HG03103 (cell line): ENCODE results near the gene JOSD2.
"Not testable (repeated sequence)": the region's sequence is repeated elsewhere in the genome, so short reads cannot be mapped to it uniquely, and the experiment has no call there.

Experiments
- ATAC-seq: cut with Tn5 transposase; IDR thresholded peaks from one replicate; pipeline ENCODE4 v1.9.1; 2021; ENCODE audit warnings: low read depth; ENCODE audit not compliant: unreplicated experiment

Gene JOSD2

DNA sequence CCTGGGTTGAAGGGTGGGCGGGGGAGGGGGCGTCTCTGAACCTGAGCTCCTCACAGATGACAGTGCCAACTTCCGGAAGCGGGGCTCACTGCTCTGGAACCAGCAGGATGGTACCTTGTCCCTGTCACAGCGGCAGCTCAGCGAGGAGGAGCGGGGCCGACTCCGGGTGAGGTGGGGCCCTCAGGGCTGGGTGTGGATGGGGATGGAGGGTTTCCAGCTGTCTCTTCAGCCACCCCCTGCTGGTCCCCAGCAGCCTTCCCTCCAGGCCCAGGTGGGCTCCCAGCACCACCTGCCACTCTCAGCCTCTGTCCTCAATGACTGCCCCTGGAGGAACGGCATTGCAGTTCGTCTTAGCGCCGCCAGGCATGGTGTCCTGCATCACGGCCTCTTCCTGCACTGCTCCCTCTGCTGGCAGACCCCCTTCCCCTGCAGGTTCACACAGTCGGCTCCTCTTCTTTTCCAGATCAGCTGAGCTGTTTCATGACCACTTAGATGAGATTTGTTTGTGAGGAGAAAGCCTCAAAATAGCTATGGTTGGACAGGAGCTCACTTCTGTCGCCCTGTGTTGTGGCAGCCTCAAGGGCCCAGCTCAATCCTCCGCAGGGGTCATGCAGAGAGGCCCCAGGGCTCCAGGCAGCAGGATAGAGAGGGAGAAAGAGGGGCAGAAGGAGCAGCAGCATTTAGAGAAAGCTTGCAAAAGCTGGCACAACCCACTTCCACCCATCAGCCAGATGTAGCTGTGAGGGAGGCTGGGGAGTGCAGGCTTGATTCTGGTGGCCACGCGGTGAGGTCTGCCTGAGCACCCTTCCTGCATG is 31.9 kb downstream of the JOSD2 start:
- ATAC-seq: no peak

DNA sequence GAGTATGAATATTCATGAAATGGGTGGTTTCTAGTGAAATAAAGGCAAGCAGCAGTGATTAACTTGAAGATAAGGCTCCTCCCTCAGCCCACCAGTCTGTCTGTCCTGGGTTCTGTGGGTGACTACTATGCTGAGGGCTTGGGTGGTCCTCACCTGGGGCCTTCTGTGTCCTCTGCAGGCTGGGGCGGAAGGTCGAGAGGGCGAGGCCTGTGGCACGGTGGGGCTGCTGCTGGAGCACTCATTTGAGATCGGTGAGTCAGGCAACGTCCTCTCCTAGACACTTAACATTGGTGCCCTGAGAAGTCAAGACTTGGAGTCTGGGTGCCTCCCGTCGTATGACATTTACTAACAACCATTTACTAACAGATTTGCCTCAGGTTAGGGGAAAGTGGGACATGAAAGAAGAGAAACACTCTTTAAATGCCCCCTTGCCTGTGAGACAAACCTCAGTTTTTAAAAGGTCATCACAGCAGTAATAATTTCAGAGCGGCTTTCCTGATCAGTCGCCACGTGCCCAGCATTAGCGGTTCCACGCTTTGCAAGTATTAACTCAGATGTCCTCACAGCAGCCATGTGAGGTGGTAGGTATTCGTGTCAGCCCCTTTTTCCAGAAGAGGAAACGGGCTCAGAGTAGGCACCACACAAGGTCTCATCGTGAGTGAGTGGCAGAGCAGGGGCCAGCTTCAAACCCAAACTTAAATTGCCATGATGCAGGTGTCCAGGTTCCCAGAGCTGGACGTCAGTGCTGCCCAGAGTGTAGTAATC is 33.1 kb downstream of the JOSD2 start:
- no peak for ATAC-seq

DNA sequence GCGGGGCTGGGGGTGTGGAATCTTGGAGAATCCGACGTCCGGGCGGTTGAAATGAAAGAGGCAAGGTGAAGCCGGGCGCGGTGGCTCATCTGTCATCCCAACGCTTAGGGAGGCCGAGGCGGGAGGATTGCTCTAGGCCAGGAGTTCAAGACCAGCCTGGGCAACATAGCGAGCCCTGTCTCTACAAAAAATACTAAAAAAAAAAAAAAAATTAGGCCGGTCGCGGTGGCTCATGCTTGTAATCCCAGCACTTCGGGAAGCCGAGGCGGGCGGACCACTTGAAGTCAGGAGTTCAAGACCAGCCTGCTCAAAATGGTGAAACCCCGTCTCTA is 34.1 kb downstream of the JOSD2 start:
- ATAC-seq: no peak

DNA sequence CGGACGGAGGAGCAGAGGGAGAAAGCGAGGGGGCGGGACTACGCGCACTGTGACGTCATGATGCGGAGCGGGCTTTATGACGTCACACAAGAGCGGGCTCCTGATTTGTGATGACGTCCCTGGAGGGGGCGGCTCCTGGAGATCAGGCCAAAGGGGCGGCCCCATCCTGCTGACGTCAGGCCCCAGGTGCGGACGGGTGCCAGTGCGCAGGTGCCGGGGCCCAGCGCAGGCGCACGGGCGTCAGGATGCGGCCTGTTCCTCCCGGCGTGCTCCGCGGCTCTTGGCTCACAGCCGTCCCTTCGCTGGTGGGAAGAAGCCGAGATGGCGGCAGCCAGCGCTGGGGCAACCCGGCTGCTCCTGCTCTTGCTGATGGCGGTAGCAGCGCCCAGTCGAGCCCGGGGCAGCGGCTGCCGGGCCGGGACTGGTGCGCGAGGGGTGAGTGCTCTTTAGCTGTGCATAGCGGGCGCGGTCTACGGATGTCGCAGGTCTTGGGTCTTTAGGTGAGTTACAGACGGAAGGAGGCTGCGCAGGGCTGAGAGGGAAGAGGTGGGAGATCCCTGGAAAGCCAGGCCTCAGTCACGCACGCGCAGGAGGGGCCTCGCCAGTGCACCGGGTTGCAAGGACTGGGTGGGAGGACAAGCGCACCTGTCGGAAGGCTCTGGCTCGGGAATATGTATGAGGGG is 34.6 kb downstream of the JOSD2 start, which contains the start of the genes EMC10 and GARIN5A:
TSS of gene EMC10 (plus strand) at position 284 of the 683 bp plus-strand sequence. CDS start at position 322, 38 bp downstream.
TSS of gene GARIN5A (minus strand) at position 625 of the 683 bp plus-strand sequence. CDS start at position 165, 460 bp downstream.
- peak; percentile 76 for ATAC-seq

DNA sequence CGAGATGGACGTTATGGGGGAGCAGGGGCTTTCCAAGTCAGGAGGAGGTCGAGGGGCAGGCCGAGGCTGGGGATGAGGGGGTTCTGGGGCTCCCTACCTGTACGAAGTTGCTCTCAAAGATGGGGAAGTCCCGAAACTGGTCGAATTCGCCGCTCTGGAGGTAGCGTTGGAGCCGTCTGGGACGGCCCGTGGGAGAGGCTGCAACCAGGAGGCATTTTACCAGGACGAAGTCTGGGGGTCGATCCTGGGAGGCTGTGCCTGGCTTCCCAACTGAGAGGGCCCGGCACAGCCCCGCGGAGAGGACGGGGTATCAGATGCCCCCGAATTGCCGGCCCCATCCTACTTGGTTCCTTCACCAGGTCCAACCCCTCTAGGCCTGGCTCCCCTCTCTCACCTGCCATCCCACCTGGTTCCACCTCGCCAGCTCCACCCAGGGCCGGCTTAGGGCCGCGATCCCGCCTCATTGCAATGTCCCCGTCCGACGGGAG is 35.2 kb downstream of the JOSD2 start:
- no peak for ATAC-seq

DNA sequence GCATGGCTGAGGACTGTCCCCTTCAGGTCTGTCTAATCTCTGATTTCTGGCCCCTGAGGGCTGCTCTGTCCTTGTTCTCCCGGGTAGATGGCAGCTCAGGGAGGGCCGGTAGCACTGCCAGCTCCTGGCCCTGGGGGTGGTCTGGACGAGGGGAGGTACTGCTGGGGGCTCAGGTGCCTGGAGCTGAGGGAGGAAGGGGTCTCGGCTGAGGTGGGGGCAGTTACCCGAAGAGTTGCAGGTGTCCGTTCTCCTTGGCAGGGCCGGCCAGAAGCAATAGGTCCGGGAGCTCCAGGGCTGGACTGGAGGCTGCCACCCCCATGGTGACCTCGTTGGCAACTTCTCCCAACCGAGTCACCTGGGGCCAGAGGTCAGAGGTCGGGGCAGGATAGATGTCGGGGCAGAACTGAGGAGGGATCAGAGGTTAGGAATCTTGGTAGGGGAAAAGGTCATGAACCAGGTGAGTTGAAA is 35.9 kb downstream of the JOSD2 start:
- no peak for ATAC-seq

DNA sequence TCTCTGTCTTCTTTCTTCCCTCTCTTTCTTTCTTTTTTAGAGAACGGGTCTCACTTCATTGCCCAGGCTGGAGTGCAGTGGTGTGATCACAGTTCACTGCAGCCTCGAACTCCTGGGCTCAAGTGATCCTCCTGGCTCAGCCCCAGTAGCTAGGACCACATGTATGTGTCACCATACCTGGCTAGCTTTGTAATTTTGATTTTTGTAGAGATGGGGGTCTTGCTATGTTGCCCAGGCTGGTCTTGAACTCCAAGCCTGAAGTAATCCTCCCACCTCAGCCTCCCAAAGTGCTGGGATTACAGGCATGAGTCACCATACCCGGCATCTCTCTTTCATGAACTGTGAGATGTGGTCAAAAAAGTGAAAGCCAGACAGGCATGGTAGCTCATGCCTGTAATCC is 37.7 kb downstream of the JOSD2 start:
- ATAC-seq: not testable (repeated sequence)

DNA sequence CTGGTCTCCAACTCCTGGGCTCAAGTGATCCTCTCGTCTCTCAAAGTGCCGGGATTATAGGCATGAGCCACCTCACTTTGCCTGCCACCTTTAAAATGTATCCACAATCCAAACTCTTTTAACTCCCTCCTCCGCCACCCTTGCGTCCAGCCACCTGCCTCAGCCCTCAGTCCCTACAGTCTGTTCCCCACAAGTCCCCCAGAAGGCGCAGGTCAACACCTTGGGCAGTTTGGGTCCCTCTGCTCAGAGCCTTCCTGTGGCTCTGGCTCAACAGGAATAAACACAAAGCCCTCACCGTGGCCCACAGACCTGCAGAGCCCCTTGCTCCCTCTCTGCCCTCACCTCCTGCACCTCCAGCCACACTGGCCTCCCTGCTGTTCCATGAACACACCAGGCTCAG is 42.2 kb downstream of the JOSD2 start:
- no peak for ATAC-seq

DNA sequence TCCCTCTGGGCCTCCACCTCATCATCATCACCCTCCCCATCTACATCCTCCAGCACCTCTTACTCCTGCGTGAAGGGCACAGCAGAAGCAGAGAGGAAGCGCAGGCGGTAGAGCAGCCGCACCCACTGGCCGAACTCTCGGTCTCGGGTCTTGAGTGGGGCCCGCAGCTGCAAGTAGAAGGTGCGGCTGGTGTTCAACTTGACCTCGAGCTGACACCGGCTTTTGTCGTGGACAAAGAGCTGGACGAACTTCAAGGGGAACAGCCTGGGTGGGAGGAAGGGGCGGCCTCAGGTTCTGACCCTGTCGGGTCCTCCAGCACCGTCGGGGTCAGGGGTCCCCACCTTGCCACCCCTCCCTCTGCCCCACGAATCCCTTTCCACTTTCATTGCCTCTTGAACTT is 43.4 kb downstream of the JOSD2 start:
- ATAC-seq: no peak

DNA sequence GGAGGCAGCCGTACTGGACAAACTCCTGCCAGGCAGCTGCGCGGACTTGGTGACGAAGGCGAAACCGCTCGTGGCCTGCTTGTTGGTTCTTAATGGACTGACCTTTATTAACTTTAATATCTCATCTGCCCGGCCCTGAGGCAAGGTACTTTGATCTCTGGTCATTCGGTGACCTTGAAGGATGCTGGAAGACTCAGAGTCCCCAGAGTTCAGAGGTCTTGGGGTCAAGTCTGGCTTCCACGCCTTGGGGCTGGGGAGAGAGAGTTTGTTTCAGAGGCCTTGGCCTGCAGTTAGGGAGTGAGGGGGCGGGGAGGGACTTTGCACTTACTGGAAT is 44.3 kb downstream of the JOSD2 start:
- ATAC-seq: no peak

DNA sequence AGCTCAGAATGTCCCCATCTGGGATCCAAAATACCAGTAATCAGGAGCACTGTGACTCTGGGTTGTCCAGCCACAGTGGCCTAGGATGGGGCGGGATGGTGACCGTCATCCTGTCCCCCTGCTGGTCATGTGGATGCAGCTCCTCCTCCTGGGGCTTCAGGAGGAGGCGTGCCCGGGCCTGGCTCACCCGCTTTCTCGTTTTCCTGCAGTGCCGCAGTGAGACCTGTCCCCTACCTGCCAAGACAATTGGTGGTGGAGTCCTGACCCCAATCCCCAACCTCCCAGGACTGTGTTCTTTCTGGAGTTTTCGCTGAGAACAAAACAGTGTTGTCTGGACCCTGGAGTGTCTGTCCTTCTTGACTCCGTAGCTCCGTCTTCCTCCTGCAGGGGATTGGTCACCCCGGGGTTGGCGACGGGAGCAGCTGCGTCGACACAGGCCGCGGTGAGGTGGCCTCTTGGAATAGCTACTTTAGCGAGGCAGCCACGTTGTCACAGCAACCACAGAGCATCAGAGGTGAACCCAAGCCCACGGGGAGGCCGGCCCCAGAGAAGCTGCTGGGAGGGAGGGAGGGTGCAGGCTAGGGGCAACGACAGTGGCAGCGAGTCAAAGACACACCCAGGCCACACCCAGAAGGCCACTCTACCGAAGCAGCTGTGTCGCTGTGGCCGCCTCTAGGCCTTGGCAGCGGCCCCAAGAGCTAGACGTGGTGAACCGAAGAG is 44.8 kb downstream of the JOSD2 start:
- no peak for ATAC-seq

DNA sequence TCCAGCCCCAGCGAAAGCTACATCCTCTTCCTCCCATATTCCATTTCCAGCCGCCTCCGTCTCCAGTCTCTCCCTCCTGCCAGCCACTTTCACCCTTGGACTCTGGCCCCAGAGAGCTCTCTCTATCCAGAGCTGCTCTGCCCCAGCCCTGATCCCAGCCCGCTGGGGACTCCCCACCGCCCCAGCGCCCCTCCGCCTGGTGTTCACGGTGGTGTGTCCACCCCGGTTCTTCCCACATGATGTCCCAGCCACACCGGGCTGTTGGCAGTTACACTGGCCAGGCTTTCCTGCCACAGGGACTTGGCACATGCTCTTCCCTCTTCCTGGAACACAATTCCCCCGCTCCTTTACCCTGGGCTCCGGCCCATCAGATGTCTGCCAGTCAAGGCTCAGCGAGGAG is 46.0 kb downstream of the JOSD2 start:
- ATAC-seq: no peak

DNA sequence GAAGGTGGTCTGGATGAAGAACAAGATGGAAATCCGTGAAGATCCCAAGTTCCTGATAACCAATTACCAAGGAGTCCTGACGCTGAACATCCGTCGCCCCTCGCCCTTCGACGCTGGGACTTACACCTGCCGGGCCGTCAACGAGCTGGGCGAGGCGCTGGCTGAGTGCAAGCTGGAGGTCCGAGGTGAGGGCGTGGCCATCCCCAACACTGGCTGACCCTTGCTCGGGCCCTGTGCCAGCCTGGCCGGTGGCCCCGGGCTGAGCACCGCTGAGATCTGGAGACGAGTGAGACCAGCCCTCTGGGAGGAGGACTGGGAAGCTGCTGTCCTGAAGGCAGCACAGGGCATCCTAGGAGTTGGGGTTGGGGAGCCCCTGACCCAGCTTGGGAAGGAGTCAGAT is 46.6 kb downstream of the JOSD2 start:
- no peak for ATAC-seq

DNA sequence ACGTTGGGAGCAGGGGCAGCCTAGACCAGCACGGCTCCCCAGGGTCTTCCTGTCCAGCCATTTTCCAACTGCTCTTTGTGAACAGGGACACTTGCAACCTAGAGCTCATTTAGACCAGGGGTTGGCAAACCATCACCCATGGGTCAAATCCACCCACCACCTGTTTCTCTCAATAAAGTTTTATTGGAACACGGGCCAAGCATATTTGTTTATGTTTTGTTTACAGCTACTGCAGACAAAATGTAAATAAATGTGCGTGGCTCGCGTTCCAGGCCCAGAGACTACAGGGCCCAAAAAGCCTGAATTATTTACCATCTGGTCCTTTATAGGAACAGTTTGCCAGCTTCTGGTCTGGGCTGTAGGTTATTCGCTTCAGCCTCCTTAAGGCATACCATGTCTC is 48.0 kb downstream of the JOSD2 start:
- ATAC-seq: no peak

DNA sequence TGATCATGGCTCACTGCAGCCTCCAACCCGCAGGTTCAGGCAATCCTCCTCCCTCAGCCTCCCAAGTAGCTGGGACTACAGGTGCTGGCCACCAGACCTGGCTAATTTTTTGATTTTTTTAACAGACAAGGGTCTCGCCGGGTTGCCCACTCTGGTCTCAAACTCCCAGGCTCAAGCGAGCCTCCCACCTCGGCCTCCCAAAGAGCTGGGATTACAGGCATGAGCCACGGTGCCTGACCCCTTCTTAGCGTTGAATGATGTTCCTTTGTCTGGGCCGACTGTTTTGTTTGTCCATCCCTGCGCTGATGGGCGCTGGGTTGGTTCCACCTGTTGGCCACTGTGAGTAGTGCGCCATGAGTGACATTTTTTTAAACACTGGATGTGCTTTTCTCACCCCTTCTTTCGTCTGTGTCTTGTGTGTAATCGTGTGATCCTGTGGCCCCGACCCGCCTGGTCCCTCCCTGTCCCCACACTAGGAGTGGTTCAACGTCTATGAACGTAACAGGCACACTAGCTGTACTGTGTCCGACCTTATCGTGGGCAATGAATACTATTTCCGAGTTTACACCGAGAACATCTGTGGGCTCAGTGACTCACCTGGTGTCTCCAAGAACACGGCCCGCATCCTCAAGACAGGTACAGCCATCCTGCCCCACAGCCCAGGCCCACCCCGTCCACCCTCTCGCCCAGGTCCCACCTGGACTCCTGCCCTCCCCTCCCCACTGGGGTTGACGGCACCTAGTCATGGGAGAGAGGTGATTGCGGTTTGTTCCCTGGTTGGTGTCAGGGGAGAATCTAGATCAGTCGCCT is 49.7 kb downstream of the JOSD2 start:
- no peak for ATAC-seq

DNA sequence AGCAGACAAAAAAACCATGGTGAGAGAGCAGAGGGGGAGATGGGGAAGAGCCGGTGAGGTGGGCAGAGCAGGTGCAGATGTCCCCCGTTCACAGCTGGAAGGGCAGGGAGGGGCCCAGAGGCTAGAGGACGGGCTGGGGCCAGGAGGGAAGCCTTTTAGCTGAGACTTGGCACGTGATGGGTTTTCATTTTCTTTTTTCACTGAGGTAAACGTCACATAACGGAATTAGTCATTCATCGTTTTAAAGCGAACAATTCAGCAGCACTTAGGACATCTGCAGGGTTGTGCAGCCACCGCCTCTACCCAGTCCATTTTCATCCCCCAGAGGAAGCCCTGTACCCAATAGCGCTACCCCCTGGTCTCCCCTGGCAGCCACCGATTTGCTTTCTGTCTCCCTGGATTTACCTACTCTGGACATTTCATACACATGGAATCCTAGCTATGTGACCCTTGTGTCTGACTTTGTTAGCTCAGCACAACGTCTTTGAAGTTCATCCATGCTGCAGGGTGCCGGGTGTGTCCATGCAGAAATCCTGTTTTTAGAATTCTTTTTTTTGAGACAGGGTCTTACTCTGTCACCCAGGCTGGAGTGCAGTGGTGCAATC is 50.7 kb downstream of the JOSD2 start:
- no peak for ATAC-seq

DNA sequence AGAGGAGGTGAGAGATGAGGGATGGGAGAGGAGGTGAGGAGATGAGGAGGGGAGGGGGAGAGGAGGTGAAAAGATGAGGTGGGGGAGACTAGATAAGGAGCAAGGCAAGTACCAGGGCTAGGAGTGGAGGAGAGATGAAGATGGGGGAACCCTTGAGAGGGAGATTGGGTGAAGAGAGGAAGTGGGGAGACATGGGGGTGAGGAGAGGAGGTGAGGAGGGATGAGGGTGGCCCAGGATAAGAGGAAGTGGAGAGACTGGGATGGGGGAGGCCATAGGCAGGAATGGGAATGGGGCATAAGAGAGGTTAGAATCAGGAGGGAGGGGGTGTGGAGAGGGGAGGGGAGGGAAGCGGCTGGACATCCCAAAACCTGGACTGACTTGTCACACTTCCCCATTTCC is 51.4 kb downstream of the JOSD2 start:
- no peak for ATAC-seq

DNA sequence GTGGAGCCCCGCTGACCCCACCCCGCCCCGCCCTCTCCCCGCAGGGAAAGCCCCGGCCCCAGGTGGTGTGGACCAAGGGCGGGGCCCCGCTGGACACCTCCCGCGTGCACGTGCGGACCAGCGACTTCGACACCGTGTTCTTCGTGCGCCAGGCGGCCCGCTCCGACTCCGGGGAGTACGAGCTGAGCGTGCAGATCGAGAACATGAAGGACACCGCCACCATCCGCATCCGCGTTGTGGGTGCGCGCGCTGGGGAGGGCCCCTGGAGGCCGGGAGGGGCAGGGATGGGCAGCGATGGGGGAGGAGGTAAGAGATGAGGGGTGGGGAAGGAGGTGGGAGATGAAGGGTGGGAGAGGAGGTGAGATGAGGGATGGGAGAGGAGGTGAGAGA is 51.9 kb downstream of the JOSD2 start:
- ATAC-seq: no peak

DNA sequence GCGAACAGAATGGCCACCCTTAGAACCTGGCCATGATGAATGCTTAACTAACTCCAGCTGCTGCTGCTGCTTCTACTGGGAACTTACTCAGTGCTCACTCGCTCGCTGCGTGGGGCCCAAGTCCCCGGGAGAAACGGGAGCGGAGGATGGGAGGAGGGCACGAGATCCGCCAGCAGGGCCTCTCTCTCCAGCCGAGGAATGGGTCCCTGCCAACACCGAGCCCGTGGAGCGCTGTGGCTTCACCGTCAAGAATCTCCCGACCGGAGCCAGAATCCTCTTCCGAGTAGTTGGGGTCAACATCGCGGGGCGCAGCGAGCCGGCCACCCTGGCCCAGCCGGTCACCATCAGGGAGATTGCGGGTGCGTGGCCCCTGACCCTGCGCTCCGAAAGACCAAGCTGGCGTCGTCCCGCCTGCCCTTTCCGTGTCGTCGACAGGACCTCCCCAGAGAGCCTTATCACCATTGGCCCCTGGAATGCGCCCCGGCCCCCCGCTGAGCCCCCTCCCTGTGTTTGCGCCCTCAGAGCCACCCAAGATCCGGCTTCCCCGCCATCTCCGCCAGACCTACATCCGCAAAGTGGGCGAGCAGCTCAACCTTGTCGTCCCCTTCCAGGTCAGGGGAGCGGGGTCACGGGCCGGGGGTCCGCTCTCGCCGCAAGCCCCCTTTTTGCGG is 52.5 kb downstream of the JOSD2 start:
- no peak for ATAC-seq
